GM12875 (cell line): ENCODE data around the gene RADIL.
"Not testable (repeated sequence)": the region's sequence is repeated elsewhere in the genome, so short reads cannot be mapped to it uniquely, and the experiment has no call there.

Experiments
- H3K4me3 ChIP-seq: one replicate; pipeline ENCODE4 v1.5.1; 2011; ENCODE audit warnings: low read depth, low read length, control low read depth
- TF ChIP-seq, protein P1 (sequence below): IDR thresholded peaks from 2 replicates; pipeline ENCODE4 v1.5.1; 2011; ENCODE audit warnings: low read depth, mild to moderate bottlenecking, control low read depth, inconsistent platforms, low read length, moderate library complexity, borderline replicate concordance; ENCODE audit not compliant: insufficient read depth

RADIL gene

DNA sequence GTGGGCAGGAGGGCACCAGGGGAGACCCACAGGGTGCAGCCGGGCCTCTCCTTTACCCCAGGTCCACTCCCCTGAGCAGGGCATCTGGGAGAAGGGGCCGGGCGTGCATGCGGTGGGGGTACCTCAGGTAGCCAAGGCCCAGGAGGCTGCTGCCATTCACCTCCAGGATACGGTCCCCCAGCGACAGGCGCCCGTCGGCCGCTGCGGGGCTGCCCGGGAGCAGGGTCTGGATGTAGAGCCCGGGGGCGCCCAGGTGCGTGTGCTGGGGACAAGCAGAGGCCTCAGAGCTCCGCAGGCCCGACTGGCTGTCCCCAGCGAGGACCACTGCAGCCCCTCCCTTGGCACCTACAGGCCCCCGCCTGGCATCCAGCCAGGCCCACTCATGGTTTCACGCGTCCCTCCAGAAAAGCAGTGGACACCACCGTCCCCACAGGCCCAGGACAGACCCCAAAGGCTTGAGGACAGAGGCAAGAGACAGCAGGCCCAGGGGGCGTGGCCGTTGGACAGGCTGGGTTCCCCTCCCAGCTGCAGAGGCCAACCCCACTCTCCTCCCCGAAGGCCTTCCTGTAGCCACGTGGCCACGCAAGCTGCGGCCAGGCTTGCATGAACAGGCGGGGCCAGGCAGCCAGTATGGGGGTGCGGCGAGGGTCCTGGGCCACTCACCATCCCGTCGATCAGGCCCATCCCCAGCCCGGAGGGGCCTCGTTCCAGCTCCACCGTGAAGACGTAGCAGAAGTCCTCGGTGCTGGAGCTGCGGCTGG, 83.8 kb downstream of the RADIL start:
- TF ChIP-seq, protein P1, sequence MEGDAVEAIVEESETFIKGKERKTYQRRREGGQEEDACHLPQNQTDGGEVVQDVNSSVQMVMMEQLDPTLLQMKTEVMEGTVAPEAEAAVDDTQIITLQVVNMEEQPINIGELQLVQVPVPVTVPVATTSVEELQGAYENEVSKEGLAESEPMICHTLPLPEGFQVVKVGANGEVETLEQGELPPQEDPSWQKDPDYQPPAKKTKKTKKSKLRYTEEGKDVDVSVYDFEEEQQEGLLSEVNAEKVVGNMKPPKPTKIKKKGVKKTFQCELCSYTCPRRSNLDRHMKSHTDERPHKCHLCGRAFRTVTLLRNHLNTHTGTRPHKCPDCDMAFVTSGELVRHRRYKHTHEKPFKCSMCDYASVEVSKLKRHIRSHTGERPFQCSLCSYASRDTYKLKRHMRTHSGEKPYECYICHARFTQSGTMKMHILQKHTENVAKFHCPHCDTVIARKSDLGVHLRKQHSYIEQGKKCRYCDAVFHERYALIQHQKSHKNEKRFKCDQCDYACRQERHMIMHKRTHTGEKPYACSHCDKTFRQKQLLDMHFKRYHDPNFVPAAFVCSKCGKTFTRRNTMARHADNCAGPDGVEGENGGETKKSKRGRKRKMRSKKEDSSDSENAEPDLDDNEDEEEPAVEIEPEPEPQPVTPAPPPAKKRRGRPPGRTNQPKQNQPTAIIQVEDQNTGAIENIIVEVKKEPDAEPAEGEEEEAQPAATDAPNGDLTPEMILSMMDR, result no peak
- H3K4me3 ChIP-seq, result no peak overlapping the region

DNA sequence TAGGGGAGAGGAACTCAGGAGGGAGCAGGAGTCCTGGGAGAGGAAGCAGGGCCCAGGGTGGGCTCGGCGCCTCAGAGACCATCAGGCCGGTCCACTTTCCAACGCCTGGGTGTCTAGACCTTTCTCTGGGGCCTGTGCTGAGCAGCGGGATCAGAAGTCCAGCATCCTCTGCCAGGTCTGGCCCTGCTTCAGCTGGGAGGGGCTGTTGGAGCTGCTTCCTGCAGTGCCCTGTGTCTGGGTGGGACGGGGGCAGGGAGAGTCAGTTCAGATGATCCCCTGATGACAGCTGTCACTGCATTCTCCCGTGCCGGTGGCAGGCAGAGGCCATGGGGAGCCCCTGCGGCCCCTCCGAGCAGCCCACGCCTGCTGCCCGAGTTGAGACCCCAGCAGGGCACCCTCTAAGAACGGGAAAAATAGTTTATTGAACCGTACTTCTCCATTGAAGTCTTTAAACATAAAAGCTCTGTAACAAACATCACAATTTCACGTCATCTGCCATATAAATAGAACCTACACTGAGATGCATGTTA, 84.7 kb downstream of the RADIL start:
- TF ChIP-seq, protein P1, result no peak
- H3K4me3 ChIP-seq, result no peak overlapping the region

DNA sequence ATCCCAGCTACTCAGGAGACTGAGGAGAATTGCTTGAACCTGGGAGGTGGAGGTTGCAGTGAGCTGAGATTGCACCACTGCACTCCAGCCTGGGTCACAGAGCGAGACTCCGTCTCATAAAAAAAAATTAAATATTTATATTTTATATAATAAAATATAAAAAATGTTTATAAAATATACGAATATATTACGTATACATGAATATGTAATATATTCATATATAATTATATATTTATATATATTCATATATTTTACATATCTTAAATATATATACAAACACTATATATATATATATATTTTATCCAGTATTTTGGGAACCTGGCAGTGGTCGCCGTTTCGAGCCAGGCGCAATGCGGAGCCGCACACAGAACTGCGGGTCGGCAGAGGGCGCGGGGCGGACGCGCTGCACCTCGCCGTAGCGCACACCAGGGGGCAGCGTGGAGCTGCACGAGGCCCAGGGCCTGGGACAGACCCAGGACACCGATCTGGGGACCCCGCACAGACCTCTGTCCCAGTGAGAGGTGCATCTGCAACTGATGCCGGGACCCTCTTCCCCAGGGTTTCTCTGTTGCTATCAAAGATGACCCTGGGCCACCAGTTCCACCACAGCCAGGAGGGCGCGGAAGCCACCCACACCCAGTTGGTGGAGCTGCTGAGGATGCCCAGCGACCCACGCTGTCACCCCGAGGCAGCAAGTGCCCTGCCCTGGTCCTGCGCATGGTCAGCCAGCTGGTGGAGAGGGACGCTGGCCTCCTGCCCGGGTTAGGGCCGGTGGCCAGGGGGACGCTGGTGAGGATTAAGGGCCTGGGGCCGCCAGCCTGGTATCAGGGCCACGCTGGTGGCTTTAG, 85.4 kb downstream of the RADIL start:
- H3K4me3 ChIP-seq, result no peak overlapping the region
- TF ChIP-seq, protein P1, result peak; percentile 94

DNA sequence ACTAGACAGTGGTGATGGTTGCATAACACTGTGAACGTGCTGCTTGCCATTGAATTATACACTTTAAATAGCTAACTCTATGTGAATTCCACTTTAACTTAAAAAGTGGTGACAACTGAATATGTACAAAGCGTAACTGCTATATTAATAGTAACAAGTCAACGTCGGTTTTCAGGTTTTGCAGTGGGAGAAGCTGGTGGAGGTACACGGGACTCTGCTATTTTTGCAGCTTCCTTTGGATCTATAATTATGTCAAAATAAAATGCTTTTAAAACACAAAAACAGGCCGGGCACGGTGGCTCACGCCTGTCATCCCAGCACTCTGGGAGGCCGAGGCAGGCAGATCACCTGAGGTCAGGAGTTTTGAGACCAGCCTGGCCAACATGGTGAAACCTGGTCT, 87.1 kb downstream of the RADIL start:
- TF ChIP-seq, protein P1, result no peak
- H3K4me3 ChIP-seq, result no peak overlapping the region

DNA sequence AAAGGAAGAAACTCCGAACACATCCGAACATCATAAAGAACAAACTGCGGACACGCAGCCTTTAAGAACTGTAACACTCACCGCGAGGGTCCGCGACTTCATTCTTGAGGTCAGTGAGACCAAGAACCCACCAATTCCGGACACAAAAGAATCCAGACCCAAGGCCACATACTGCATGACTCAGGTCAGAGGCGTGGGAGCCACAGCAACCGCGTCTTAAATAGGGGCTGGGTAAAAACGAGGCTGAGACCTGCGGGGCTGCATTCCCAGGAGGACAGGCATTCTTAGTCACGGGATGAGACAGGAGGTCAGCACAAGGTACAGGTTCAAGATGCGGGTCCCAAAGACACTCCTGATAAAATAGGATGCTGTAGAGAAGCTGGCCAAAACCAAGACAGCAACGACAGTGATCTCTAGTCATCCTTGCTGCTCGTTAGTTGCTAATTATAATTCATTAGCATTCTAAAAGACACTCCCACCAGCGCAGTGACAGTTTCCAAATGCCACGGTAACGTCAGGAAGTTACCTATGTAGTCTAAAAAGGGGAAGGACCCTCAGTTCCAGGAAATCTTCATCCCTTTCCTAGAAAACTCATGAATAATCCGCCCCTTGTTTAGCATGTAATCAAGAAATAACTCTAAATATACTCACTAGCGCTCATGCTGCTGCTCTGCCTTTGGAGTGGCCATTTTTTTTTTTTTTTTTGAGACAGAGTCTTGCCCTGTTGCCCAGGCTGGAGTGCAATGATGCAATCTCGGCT, 88.7 kb downstream of the RADIL start:
- H3K4me3 ChIP-seq, result no peak overlapping the region
- TF ChIP-seq, protein P1, result no peak

DNA sequence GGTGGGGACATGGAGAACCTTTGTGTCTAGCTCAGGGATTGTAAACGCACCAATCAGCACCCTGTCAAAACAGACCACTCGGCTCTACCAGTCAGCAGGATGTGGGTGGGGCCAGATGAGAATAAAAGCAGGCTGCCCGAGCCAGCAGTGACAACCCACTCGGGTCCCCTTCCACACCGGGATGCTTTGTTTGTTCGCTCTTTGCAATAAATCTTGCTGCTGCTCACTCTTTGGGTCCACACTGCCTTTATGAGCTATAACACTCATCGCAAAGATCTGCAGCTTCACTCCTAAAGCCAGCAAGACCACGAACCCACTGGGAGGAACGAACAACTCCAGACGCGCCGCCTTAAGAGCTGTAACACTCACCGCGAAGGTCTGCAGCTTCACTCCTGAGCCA, 89.3 kb downstream of the RADIL start:
- not testable (repeated sequence) for H3K4me3 ChIP-seq

DNA sequence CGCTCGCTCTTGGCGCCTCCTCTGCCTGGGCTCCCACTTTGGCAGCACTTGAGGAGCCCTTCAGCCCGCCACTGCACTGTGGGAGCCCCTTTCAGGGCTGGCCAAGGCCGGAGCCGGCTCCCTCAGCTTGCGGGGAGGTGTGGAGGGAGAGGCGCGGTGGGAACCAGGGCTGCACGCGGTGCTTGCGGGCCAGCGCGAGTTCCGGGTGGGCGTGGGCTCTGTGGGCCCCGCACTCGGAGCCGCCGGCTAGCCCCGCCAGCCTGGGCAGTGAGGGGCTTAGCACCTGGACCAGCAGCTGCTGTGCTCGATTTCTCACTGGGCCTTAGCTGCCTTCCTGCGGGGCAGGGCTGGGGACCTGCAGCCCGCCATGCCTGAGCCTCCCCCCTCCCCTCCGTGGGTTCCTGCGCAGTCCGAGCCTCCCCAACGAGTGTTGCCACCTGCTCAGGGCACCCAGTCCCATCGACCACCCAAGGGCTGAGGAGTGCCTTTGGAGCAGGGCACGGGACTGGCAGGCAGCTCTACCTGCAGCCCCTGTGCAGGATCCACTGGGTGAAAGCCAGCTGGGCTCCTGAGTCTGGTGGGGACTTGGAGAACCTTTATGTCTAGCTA, 90.0 kb downstream of the RADIL start:
- not testable (repeated sequence) for H3K4me3 ChIP-seq
